Thoracic aorta (tissue), 2 donors: ENCODE measurements around the gene WDFY2. TPM values are rescaled to one million over a fixed set of nuclear protein-coding genes. Genes with fewer than 3 reads are reported as not detected.

ENCODE experiments used
- ATAC-seq: fragments of 150-250 bp; one replicate; pipeline ENCODE4 v1.8.0; 2017; ENCODE audit warnings: low read depth; ENCODE audit not compliant: insufficient number of reproducible peaks, low FRiP score
- DNase-seq: peaks from one replicate; pipeline ENCODE4 v3.0.0-alpha.2; 2020; ENCODE audit warnings: low spot score
- H3K27ac ChIP-seq, 2 donors: fragments of 200-600 bp; sonication (generic); 1 replicate in 1 of 2; 2 replicates in 1 of 2; pipeline ENCODE4 v1.5.1; 2016; ENCODE audit warnings: mild to moderate bottlenecking in 2 of 2, moderate library complexity in 2 of 2
- H3K27me3 ChIP-seq: fragments of 200-600 bp; sonication (generic); replicated peaks from 2 replicates; pipeline ENCODE4 v1.6.0; 2016; ENCODE audit warnings: mild to moderate bottlenecking; ENCODE audit not compliant: insufficient read depth
- H3K36me3 ChIP-seq: fragments of 200-600 bp; sonication (generic); one replicate; pipeline ENCODE4 v1.5.1; 2016
- H3K4me1 ChIP-seq, 2 donors: fragments of 200-600 bp; sonication (generic); 1 replicate in 1 of 2; 2 replicates in 1 of 2; pipeline versions ENCODE4 v1.5.1 to v1.6.0; 2016; ENCODE audit warnings: low read depth in 2 of 2, mild to moderate bottlenecking in 1 of 2; ENCODE audit not compliant: control insufficient read depth in 1 of 2
- H3K4me3 ChIP-seq: fragments of 200-600 bp; sonication (generic); 2 replicates; pipeline ENCODE4 v1.5.1; 2016; ENCODE audit warnings: mild to moderate bottlenecking
- H3K9me3 ChIP-seq: fragments of 200-600 bp; sonication (generic); 2 replicates; pipeline ENCODE4 v1.5.1; 2016
- CTCF ChIP-seq: fragments of 200-600 bp; sonication (generic); IDR thresholded peaks from one replicate; pipeline ENCODE4 v1.5.1; 2019; ENCODE audit warnings: antibody characterized with exemption
- total RNA-seq, 2 donors: library from RNA; depleted of rRNA; stranded (reverse); fragments of >200 nt; gene quantifications; one replicate each; pipeline versions ENCODE4 v1.1.0 to v1.2.3, GENCODE V29; 2016

Gene WDFY2
- total RNA-seq, 2 donors from 2014 or later: 14.6 to 19.3 TPM

GRCh38 chr13:51549593-51549992 lies 34.7 kb upstream of the WDFY2 start:
- H3K27me3 ChIP-seq: no peaks in the 10 kb centered on the region
- ATAC-seq: no peak
- H3K36me3 ChIP-seq: no peaks in the 10 kb centered on the region
- H3K4me3 ChIP-seq: no peak overlapping the region
- peaks cover 0 to 17% of the 10 kb centered on the region in 2 donors for H3K4me1 ChIP-seq
- no peak for DNase-seq
- H3K27ac ChIP-seq: no peak overlapping the region
- no peaks in the 10 kb centered on the region for H3K9me3 ChIP-seq
- TF ChIP-seq CTCF: no peak

GRCh38 chr13:51550151-51550550 lies 34.1 kb upstream of the WDFY2 start:
- no peak for ATAC-seq
- H3K9me3 ChIP-seq: no peaks in the 10 kb centered on the region
- no peak for TF ChIP-seq CTCF
- H3K27ac ChIP-seq: no peak overlapping the region
- H3K4me3 ChIP-seq: no peak overlapping the region
- no peaks in the 10 kb centered on the region for H3K27me3 ChIP-seq
- peaks cover 0 to 17% of the 10 kb centered on the region in 2 donors for H3K4me1 ChIP-seq
- no peaks in the 10 kb centered on the region for H3K36me3 ChIP-seq
- no peak for DNase-seq

GRCh38 chr13:51551416-51551815 lies 32.8 kb upstream of the WDFY2 start:
- Histone ChIP-seq H3K36me3 (no peaks in the 10 kb centered on the region), H3K27ac (no peak overlapping the region), H3K27me3 (no peaks in the 10 kb centered on the region), H3K9me3 (no peaks in the 10 kb centered on the region), H3K4me1 (peaks cover 0 to 17% of the 10 kb centered on the region in 2 donors), H3K4me3 (no peak overlapping the region)
- TF ChIP-seq CTCF: no peak
- ATAC-seq: no peak
- DNase-seq: no peak

GRCh38 chr13:51552027-51552426 lies 32.2 kb upstream of the WDFY2 start:
- ATAC-seq: no peak
- no peak overlapping the region for H3K27ac ChIP-seq
- DNase-seq: no peak
- no peaks in the 10 kb centered on the region for H3K36me3 ChIP-seq
- no peaks in the 10 kb centered on the region for H3K27me3 ChIP-seq
- TF ChIP-seq CTCF: no peak
- peaks cover 0 to 17% of the 10 kb centered on the region in 2 donors for H3K4me1 ChIP-seq
- H3K9me3 ChIP-seq: no peaks in the 10 kb centered on the region
- H3K4me3 ChIP-seq: no peak overlapping the region

GRCh38 chr13:51553531-51553930 lies 30.7 kb upstream of the WDFY2 start:
- Histone ChIP-seq H3K4me3 (no peak overlapping the region), H3K27me3 (no peaks in the 10 kb centered on the region), H3K27ac (no peak overlapping the region), H3K4me1 (peaks cover 0 to 17% of the 10 kb centered on the region in 2 donors), H3K9me3 (no peaks in the 10 kb centered on the region), H3K36me3 (no peaks in the 10 kb centered on the region)
- DNase-seq: no peak
- TF ChIP-seq CTCF: no peak
- ATAC-seq: no peak
